Keratinocyte (primary cell): ENCODE results near the gene CTTN.

Source experiments
- EZH2 ChIP-seq: IDR thresholded peaks from one replicate; pipeline ENCODE4 v1.6.1; 2012; ENCODE audit warnings: inconsistent platforms, mild to moderate bottlenecking, low read length, moderate library complexity
- TF ChIP-seq, protein P1 (sequence below), 3 experiments: IDR thresholded peaks in 1 of 3; conservative IDR thresholded peaks in 1 of 3; optimal IDR thresholded peaks in 1 of 3; 2 replicates in 2 of 3; 3 replicates in 1 of 3; pipeline versions ENCODE3 to v1.5.1; 2011; ENCODE audit warnings: low read length in 3 of 3, mild to moderate bottlenecking in 3 of 3, moderate library complexity in 2 of 3, control low read depth in 1 of 3, inconsistent platforms in 1 of 3; ENCODE audit not compliant: insufficient read depth in 2 of 3; ENCODE audit errors: extremely low read depth in 1 of 3

GRCh38 chr11:70455354-70455753 is 57.0 kb downstream of the CTTN start:
- TF ChIP-seq, protein P1, sequence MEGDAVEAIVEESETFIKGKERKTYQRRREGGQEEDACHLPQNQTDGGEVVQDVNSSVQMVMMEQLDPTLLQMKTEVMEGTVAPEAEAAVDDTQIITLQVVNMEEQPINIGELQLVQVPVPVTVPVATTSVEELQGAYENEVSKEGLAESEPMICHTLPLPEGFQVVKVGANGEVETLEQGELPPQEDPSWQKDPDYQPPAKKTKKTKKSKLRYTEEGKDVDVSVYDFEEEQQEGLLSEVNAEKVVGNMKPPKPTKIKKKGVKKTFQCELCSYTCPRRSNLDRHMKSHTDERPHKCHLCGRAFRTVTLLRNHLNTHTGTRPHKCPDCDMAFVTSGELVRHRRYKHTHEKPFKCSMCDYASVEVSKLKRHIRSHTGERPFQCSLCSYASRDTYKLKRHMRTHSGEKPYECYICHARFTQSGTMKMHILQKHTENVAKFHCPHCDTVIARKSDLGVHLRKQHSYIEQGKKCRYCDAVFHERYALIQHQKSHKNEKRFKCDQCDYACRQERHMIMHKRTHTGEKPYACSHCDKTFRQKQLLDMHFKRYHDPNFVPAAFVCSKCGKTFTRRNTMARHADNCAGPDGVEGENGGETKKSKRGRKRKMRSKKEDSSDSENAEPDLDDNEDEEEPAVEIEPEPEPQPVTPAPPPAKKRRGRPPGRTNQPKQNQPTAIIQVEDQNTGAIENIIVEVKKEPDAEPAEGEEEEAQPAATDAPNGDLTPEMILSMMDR (optimal IDR thresholded peaks at IDR 0.05 in 1 of 3, IDR thresholded peaks at IDR 0.05 in 1 of 3, conservative IDR thresholded peaks at IDR 0.05 in 1 of 3; ENCODE audit: extremely low read depth in 1 of 3, insufficient read depth in 2 of 3, low read length in 3 of 3) = no peak
- no peak for TF ChIP-seq EZH2
